Lower leg skin (tissue), 3 donors: ENCODE measurements around the gene EFTUD2.

Experiments
- CTCF ChIP-seq, 3 donors: fragments of 450-650 bp; IDR thresholded peaks; one replicate each; pipeline ENCODE4 v1.5.1; 2016; ENCODE audit warnings: antibody characterized with exemption in 3 of 3, mild to moderate bottlenecking in 3 of 3, moderate library complexity in 2 of 3
- POLR2A ChIP-seq, 2 donors: fragments of 450-650 bp; IDR thresholded peaks; one replicate each; pipeline ENCODE4 v1.6.1; 2016 to 2017; ENCODE audit warnings: antibody characterized with exemption in 2 of 2, mild to moderate bottlenecking in 1 of 2, moderate library complexity in 1 of 2

- TF ChIP-seq POLR2A (IDR thresholded peaks at IDR 0.05): no peak
- TF ChIP-seq CTCF (IDR thresholded peaks at IDR 0.05): no peak
These were observed 32.1 kb upstream of the EFTUD2 start for GRCh38 chr17:44931376-44931775.
